Activated naive CD4-positive, alpha-beta T cell treated with anti-CD3 and anti-CD28 coated beads, Interleukin-2, amount 50 U/mL, for 16 hours (primary cell): ENCODE results near the gene MLN.

ENCODE experiments used
- DNase-seq: peaks from one replicate; pipeline ENCODE4 v3.0.0-alpha.2; 2020

MLN gene

GRCh38 chr6:33813990-33814985 lies 10.5 kb upstream of the MLN start:
- DNase-seq, result no peak

DNA sequence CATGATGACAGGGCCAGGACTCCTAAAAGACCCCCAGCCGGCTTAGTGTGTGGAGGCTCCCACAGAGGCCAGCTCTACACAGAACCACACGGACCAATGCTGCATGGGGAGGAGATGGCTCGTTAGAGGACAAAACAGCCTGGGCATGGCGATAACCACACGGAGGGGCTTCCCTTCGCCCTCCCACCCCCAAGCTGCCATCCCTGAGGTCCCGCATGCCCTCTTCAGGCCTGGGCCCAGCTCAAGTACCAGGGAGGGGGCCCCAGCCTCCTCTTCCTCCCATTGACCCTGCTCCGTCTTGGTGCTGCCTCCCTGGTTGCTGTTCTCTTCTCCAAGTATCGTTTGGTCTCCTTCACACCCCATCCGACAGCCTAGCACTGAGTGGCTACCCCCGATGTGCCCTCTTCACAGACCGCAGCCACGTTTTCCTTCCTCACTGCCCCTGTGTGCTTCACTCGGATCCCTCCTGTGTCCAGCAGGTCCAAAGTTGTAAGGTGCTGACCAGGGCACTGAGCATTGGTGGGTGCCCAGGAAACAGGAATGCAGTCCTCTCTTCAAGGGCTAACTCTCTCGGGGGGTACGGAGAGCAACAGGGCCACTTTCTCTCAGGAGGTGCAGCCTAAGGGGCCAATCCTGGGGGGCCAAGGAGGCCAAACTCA lies 9.6 kb upstream of the MLN start:
- no peak for DNase-seq

- DNase-seq, result peak; percentile 28
Observed at GRCh38 chr6:33812669-33813068, 8.9 kb upstream of the MLN start.

DNA sequence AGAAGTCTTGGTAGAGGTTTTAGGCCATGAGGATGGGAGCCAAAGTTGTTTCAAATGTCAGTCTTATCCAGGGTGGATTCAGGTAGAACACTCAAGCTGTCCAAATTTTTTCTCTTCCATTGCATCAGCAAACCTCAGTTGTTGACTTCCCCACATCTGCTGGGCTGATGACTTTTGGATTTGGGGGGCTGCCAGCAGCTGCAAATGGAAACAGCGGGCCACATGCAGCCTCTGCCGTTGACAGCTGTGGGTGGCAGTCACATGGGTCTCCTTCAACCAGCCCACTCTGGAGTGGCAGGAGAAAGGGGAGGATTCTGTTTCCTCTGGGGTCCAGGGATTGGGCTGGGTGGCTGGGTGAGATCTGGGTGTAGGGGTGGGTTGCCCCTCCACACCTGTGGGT lies 5.8 kb upstream of the MLN start:
- DNase-seq, result no peak

DNA sequence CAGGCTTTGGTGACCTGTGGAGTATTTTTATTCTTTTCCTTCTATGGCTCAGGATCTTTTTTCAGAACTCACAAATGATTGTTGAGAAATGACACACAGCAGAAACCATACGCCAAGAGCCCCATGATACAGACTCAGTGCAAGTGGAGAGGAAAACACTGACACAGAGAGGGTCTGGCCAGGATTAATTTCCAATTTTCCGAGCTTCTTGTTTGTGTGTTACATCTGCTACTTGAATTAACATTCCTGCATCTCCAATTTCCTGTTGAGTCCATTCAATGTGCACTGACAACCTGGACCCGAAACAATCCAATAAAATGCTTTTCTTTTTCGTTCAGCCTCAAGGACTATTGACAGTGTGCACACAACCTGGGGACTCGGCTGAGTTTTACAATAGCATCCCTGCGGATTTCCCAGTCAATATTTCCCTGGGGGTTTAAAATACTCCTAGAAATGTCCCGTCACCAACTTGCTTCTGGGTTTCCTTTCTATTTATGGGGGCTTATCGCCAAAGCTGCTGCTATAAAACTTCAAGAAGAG lies 4.9 kb upstream of the MLN start:
- no peak for DNase-seq

DNA sequence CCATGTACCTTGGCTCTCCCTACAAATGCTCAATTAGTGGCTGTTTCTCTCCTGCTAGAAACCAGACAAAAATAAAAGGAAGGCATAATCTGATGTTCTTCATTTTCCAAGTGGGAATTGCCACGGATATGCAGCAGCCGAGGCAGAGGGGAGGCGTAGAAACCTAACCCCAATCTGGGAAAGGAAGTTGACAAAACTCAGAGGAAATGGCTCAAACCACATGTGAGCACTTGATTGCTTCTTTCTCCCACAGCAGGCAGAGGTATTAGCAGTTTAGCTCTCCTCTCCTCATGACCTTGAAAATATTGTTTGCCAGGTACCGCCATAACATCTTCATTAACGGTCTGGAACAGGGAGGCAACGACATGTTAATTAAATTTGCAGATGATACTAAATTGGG lies 3.8 kb upstream of the MLN start:
- DNase-seq, result no peak

- no peak for DNase-seq
Observed at GRCh38 chr6:33806841-33807240, 3.0 kb upstream of the MLN start.

- no peak for DNase-seq
Observed at GRCh38 chr6:33802186-33802958, 1.4 kb downstream of the MLN start.

DNA sequence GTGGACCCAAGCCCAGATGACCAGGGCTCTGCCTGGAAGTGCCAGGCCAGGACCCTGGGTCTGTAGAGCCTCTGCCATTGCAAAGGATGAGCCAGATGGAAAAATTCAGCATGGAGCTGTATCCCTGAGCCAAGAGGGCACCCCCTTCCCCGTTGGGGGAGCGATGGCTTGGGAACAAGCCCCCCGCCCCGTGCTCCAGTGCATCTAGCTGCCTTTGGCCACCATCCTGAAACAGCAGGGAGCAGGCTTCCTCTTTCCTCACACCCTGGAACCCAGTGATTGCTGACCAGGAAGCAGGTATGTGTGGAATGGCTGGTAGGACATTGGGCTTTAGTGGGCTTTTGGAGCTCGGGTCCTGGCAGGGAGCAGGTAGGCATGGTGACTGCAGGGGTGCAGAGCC lies 2.2 kb downstream of the MLN start:
- no peak for DNase-seq

DNA sequence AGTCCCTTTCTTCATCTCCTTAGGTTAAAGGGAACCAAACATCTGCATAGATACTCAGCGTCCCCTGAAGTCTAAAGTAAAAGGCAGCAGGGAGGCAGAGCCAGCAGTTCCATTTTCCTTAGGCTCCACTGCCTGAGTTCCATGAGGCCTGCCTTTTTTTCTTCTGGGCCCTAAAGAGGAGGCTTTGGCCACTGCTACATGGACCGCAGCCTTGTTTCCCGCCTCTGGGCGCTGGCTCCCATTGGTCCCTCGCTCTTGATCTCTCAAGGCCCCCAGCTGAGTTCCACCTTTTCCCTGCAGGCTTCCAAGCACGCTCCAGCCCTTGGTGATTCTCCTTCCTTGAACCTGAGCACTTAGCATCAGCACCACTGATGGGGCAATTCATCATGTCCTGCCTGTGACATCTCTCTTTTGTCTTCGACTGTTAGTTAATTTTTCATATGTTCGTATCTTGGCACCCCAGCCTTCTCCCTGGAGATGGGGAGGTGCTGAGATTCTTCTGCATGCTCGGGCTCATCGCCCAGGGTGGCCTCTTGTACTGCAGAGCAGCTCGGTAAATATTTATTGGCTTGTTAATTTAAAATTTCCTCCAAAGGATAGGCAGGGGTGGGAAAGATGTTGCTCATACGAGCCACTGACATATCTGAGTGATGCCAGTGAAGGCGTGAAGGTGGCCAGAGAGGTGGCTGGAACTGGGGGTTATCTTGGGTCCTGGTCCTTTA lies 3.4 kb downstream of the MLN start:
- DNase-seq, result no peak

DNA sequence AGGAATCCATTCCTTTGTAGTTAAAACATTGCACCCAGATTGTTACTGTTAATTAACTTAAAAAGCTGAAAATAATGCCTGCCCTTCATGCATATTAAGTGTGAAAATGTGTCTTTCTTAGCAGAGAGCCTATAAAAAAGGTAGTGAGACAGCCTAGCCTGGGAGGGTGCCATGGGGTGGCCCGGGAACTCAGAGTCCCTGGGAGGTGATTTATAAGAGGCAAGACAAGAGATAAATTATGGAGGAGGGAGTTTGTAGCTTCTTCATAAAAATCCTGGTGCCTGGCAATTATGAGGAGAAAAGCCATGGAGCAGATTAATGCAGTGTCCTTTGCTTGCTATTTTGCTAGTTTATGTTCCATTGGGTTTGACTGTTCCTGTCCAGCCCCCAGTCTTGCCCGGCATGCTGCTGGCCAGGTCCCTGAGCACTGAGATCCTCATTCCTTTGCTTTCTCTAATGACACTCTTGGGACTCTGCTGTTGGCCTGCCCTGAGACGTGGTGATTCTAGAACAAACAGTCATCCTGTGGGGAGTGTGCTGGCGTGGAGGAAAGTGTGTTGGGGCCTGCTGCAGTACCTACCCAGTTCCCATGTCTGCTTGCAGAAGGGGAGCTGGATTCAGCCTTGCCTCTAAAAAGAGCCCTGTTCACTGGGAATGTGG lies 4.2 kb downstream of the MLN start:
- DNase-seq, result no peak

- no peak for DNase-seq
Observed at GRCh38 chr6:33798343-33798848, 5.4 kb downstream of the MLN start.

- DNase-seq, result no peak
Observed at GRCh38 chr6:33797626-33798342, 6.0 kb downstream of the MLN start.

- DNase-seq, result no peak
Observed at GRCh38 chr6:33794910-33795623, 8.7 kb downstream of the MLN start.

DNA sequence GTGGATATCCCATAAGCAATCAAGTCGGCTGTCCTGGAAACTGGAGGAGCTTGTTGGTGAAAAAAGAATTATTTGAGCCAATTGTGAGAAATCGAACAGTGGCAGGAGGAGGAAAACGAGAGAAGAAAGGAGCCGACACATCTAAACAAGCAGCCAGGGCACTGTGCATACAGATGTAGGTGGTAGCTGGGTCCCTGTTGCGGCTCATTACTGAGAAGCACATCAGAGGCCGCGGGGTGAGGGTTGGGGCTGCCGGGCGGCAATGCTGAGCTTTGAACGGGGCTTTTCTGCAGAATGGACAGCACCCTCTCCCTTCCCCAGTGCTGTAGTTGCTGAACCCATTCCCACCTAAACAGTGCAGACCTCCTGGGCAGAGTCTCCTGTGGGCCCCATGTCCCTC lies 10.8 kb downstream of the MLN start:
- no peak for DNase-seq

DNA sequence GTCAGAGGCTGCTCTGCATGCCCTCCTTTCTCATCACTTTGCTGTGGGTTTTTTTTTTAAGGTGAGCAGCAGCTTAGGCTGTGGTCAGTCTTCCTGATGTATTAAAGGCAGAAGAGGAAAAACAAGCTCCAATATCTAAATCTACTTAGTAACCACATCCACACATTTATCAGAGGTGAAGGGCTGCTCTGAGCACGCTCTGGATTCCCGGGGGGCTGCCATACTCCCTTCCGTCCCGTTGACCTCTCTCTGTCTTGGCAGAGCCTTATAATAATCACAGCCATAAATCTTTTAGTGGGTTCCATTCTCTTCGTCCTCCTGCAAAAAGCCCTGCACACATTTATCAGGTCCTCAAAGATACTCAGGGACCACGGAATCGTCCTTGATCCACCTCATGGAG lies 12.2 kb downstream of the MLN start:
- DNase-seq, result no peak

DNA sequence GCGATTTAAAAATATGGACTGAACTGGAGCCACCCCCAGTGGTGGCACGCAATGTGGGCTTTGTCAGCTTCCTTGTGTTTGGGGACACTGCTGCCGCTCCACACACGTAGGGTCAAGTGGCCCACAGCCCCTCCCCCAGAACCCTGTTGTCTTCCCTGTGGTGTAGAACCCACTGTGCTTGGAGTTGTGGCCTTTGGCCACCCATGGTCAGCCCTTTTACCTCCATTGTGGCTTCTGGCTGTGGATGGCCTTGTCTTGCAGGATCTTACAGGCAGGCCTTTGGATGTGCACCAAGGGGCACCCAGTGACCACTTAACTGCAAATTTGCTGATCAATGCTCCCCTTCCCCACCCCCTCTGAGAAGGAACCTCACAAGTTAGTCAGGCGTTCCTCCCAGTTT lies 12.9 kb downstream of the MLN start:
- DNase-seq, result no peak

GRCh38 chr6:33790379-33790778 lies 13.4 kb downstream of the MLN start:
- DNase-seq, result no peak

GRCh38 chr6:33789550-33789895 lies 14.3 kb downstream of the MLN start:
- DNase-seq, result no peak
